HEK293 (cell line): Measurements from ENCODE around the gene CDO1.

Experiments
- CTCF ChIA-PET: fragments of 350-600 bp; formaldehyde crosslinking; extraction: SDS; loops from one replicate; lab custom pipeline; 2021; ENCODE audit warnings: antibody characterized with exemption; lab: Yijun Ruan, JAX
- POLR2A ChIA-PET: fragments of 300-600 bp; formaldehyde crosslinking; extraction: SDS; loops from one replicate; lab custom pipeline; 2020; ENCODE audit warnings: antibody characterized with exemption, inconsistent platforms; lab: Yijun Ruan, JAX
- H3K27ac ChIP-seq: fragments of 200-500 bp; sonication (Bioruptor generic); 2 replicates; pipeline ENCODE4 v1.5.1; 2014; ENCODE audit warnings: low read depth, low read length, control low read depth, inconsistent platforms; ENCODE audit errors: extremely low read depth
- H3K36me3 ChIP-seq, 2 experiments: fragments of 200-500 bp in 1 of 2; sonication (Bioruptor generic) in 1 of 2; 1 replicate in 1 of 2; 2 replicates in 1 of 2; pipeline ENCODE4 v1.5.1; 2014 to 2017; ENCODE audit warnings: inconsistent platforms in 2 of 2, low read length in 2 of 2; ENCODE audit not compliant: control insufficient read depth in 2 of 2, insufficient read depth in 1 of 2
- H3K4me1 ChIP-seq: fragments of 200-500 bp; sonication (Bioruptor generic); 2 replicates; pipeline ENCODE4 v1.5.1; 2014; ENCODE audit warnings: mild to moderate bottlenecking, low read length, inconsistent platforms; ENCODE audit not compliant: control insufficient read depth, insufficient read depth
- H3K4me3 ChIP-seq: 2 replicates; pipeline ENCODE4 v1.5.1; 2011; ENCODE audit warnings: low read depth, mild to moderate bottlenecking, control low read depth, low read length, moderate library complexity
- H3K9me3 ChIP-seq: fragments of 200-500 bp; sonication (Bioruptor generic); 2 replicates; pipeline ENCODE4 v1.5.1; 2014; ENCODE audit warnings: low read depth, low read length, inconsistent platforms; ENCODE audit not compliant: control insufficient read depth, insufficient read depth
- MEIS1 ChIP-seq: sonication (generic); formaldehyde crosslinking; IDR thresholded peaks from 2 replicates; pipeline ENCODE4 v1.8.1; 2022; ENCODE audit warnings: missing genetic modification reagents, mild to moderate bottlenecking, borderline replicate concordance
- MYNN ChIP-seq: fragments of 450-650 bp; formaldehyde crosslinking; IDR thresholded peaks from 2 replicates; pipeline ENCODE4 v1.5.1; 2016; ENCODE audit warnings: missing biosample characterization, missing genetic modification characterization, borderline replicate concordance
- PRDM1 ChIP-seq: fragments of 450-650 bp; formaldehyde crosslinking; IDR thresholded peaks from 2 replicates; pipeline ENCODE4; 2016; ENCODE audit warnings: missing biosample characterization, missing genetic modification characterization
- SCRT1 ChIP-seq: fragments of 450-650 bp; formaldehyde crosslinking; IDR thresholded peaks from 2 replicates; pipeline ENCODE4 v1.5.1; 2016; ENCODE audit warnings: missing biosample characterization, missing genetic modification characterization, borderline replicate concordance
- SP7 ChIP-seq: fragments of 450-650 bp; formaldehyde crosslinking; IDR thresholded peaks from 2 replicates; pipeline ENCODE4 v1.5.1; 2016; ENCODE audit warnings: missing biosample characterization, missing genetic modification characterization
- YY1 ChIP-seq: fragments of 450-650 bp; formaldehyde crosslinking; IDR thresholded peaks from 2 replicates; pipeline ENCODE4 v1.5.1; 2018; ENCODE audit warnings: missing biosample characterization, missing genetic modification characterization
- ZBTB17 ChIP-seq: fragments of 450-650 bp; formaldehyde crosslinking; IDR thresholded peaks from 2 replicates; pipeline ENCODE4 v1.5.1; 2016; ENCODE audit warnings: missing biosample characterization, missing genetic modification characterization
- ZNF146 ChIP-seq: fragments of 450-650 bp; formaldehyde crosslinking; IDR thresholded peaks from 2 replicates; pipeline ENCODE4 v1.5.1; 2016; ENCODE audit warnings: missing biosample characterization, missing genetic modification characterization
- ZNF155 ChIP-seq: fragments of 450-650 bp; formaldehyde crosslinking; IDR thresholded peaks from 2 replicates; pipeline ENCODE4 v1.5.1; 2016; ENCODE audit warnings: missing biosample characterization, missing genetic modification characterization
- ZNF221 ChIP-seq: fragments of 450-650 bp; formaldehyde crosslinking; IDR thresholded peaks from 2 replicates; pipeline ENCODE4 v1.5.1; 2017; ENCODE audit warnings: missing biosample characterization, missing genetic modification characterization, borderline replicate concordance
- ZNF501 ChIP-seq: fragments of 450-650 bp; formaldehyde crosslinking; IDR thresholded peaks from 2 replicates; pipeline ENCODE4 v1.5.1; 2016; ENCODE audit warnings: missing biosample characterization, missing genetic modification characterization
- ZNF610 ChIP-seq: fragments of 450-650 bp; formaldehyde crosslinking; IDR thresholded peaks from 2 replicates; pipeline ENCODE4 v1.5.1; 2016; ENCODE audit warnings: missing biosample characterization, missing genetic modification characterization, borderline replicate concordance
- ZNF621 ChIP-seq: fragments of 450-650 bp; formaldehyde crosslinking; IDR thresholded peaks from 2 replicates; pipeline ENCODE4 v1.5.1; 2017; ENCODE audit warnings: missing biosample characterization, missing genetic modification characterization
- ZNF645 ChIP-seq: fragments of 450-650 bp; formaldehyde crosslinking; IDR thresholded peaks from 2 replicates; pipeline ENCODE4; 2016; ENCODE audit warnings: missing biosample characterization, missing genetic modification characterization
- ZNF670 ChIP-seq: fragments of 450-650 bp; formaldehyde crosslinking; IDR thresholded peaks from 2 replicates; pipeline ENCODE4 v1.5.1; 2016; ENCODE audit warnings: missing biosample characterization, missing genetic modification characterization, low read depth
- ZNF707 ChIP-seq: fragments of 450-650 bp; formaldehyde crosslinking; IDR thresholded peaks from 2 replicates; pipeline ENCODE4 v1.5.1; 2016; ENCODE audit warnings: missing biosample characterization, missing genetic modification characterization
- ZNF785 ChIP-seq: fragments of 450-650 bp; formaldehyde crosslinking; IDR thresholded peaks from 2 replicates; pipeline ENCODE4 v1.5.1; 2016; ENCODE audit warnings: missing biosample characterization, missing genetic modification characterization
- ZNF830 ChIP-seq: fragments of 450-650 bp; IDR thresholded peaks from 2 replicates; pipeline ENCODE4 v1.5.0; 2018; ENCODE audit warnings: missing biosample characterization, missing genetic modification characterization, low read depth, mild to moderate bottlenecking, moderate library complexity
- ZNF837 ChIP-seq: fragments of 450-650 bp; formaldehyde crosslinking; IDR thresholded peaks from 2 replicates; pipeline ENCODE4 v1.5.1; 2016; ENCODE audit warnings: missing biosample characterization, missing genetic modification characterization
- ZSCAN23 ChIP-seq: fragments of 450-650 bp; formaldehyde crosslinking; IDR thresholded peaks from 2 replicates; pipeline ENCODE4 v1.5.1; 2016; ENCODE audit warnings: missing biosample characterization, missing genetic modification characterization
- TF ChIP-seq, protein P1 (sequence below): fragments of 450-650 bp; formaldehyde crosslinking; IDR thresholded peaks from 2 replicates; pipeline ENCODE4 v1.5.1; 2016; ENCODE audit warnings: missing biosample characterization, missing genetic modification characterization, low read depth
- TF ChIP-seq, protein P2 (sequence below): fragments of 450-650 bp; formaldehyde crosslinking; IDR thresholded peaks from 2 replicates; pipeline ENCODE4 v1.5.1; 2017; ENCODE audit warnings: missing biosample characterization, mild to moderate bottlenecking, missing genetic modification characterization, moderate library complexity

CDO1 gene

DNA sequence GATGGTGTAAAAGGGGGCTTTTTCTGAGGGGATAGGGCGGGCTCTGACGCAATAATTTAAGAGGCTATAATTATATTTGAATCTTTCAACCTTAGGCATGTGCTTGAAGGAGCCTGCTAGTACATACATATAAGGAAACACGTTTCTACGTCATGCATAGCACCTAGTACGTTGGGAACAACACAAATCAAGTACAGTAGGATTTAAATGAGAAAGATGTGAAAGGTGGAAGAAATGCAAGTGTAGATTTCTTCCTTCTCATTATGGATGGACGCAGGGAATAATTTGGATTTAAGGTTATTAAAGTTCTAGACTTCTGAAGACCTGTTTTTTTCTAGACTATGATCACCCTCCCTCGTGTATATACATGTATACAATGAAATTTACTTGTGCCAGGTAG lies 927 bp upstream of the CDO1 start:
- no peak overlapping the region for H3K27ac ChIP-seq
- 0 out of 2 replicates have a peak, but pooled peaks cover 2% of the 10 kb centered on the region for H3K4me1 ChIP-seq
- POLR2A ChIA-PET = no interaction called here
- H3K4me3 ChIP-seq = no peak overlapping the region
- no peaks in the 10 kb centered on the region for H3K36me3 ChIP-seq
- CTCF ChIA-PET = no interaction called here
- H3K9me3 ChIP-seq = no peaks in the 10 kb centered on the region
- TF ChIP-seq ZNF645 (no peak), ZNF670 (no peak), ZNF610 (no peak), ZSCAN23 (tag by site-specific recombination) (no peak), SP7 (no peak), ZNF785 (tag by site-specific recombination) (no peak), ZNF707 (tag by site-specific recombination) (no peak), ZNF155 (tag by site-specific recombination) (no peak), SCRT1 (tag by site-specific recombination) (no peak), MYNN (tag by site-specific recombination) (no peak), ZBTB17 (tag by site-specific recombination) (no peak)

DNA sequence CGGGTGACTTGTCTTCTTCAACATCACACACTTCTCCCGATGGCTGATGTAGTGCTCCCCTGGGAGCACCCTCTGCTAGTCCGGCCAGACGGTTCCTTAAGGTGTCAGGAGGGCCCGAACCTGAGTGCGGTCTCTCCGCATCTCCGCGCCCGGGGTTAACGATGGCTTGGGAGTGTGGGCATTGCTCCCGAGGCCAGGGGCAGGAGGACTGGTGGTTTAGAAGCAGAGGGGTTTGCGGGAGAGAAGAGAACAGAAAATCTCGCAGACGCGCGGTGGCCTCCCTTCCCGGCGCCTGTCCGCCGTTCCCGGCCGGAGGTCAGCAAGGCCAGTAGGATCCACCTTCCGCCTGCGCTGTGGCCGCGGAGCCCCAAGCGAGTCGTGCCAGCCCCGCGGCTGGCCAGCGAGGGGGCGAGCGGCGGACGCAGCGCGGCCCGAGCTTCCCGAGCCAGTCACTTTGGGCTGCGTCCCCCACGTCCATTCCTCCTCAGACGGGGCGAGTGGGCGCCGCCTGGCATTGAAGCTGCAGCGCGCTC lies 700 bp downstream of the CDO1 start:
- Histone ChIP-seq H3K27ac (peak overlapping the region; percentile 91), H3K4me3 (peak overlapping the region; percentile 57)
- CTCF ChIA-PET = no interaction called here
- POLR2A ChIA-PET = interaction anchor here (0.6 to 1.3 kb wide), 5 partner anchors 16 to 214 kb away, joined by 3 to 12 read pairs (median 3); partner anchors contain the start of genes AP3S1 and ATG12
- TF ChIP-seq, protein P1, sequence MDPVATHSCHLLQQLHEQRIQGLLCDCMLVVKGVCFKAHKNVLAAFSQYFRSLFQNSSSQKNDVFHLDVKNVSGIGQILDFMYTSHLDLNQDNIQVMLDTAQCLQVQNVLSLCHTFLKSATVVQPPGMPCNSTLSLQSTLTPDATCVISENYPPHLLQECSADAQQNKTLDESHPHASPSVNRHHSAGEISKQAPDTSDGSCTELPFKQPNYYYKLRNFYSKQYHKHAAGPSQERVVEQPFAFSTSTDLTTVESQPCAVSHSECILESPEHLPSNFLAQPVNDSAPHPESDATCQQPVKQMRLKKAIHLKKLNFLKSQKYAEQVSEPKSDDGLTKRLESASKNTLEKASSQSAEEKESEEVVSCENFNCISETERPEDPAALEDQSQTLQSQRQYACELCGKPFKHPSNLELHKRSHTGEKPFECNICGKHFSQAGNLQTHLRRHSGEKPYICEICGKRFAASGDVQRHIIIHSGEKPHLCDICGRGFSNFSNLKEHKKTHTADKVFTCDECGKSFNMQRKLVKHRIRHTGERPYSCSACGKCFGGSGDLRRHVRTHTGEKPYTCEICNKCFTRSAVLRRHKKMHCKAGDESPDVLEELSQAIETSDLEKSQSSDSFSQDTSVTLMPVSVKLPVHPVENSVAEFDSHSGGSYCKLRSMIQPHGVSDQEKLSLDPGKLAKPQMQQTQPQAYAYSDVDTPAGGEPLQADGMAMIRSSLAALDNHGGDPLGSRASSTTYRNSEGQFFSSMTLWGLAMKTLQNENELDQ (tag by site-specific recombination) = no peak
- TF ChIP-seq ZNF837 (no peak), ZNF221 (no peak), MEIS1 (CRISPR knock-in tag) (no peak), ZNF501 (tag by site-specific recombination) (no peak), YY1 (tag by site-specific recombination) (no peak), ZNF621 (no peak), ZNF146 (tag by site-specific recombination) (no peak), ZNF610 (no peak), ZNF830 (tag by site-specific recombination) (no peak)
- TF ChIP-seq, all 188 proteins: peak for 0
- Histone ChIP-seq H3K4me1 (0 out of 2 replicates have a peak, but pooled peaks cover 2% of the 10 kb centered on the region), H3K36me3 (no peaks in the 10 kb centered on the region), H3K9me3 (no peaks in the 10 kb centered on the region)

DNA sequence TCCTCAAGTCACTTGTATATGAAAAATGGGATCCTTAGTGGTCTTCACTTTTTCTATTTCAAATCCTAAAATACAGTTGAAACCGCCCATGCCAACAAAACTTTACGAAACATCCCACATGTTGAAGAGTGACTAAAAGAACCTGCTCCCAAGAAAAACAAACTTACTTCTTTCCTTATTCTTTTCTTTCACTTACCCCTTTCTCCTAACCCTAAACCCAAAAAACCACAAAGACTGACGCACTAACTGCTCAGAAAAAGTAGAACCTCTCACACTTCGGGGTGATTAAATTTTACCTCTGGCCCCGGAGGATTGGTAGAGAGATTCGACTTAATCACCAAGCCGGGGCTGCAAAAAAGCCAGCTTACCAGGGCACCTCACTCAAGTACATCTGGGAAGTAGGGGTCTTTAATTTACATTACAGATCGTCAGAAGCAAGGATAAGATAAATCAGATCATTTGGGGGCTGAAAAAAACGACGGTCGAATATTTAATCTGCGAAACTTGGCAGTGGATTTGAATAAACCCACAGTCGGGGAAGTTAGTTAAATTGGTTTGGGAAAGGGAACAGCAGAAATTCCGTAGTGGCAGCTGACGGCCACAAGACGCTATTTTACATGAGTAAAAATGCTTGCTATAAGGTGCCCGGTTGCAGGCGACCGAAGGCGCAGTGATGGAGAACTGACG lies 1.3 kb downstream of the CDO1 start:
- no peaks in the 10 kb centered on the region for H3K9me3 ChIP-seq
- peak overlapping the region; percentile 91; the same call in 1 of the 2 replicates for H3K27ac ChIP-seq
- TF ChIP-seq, protein P2, sequence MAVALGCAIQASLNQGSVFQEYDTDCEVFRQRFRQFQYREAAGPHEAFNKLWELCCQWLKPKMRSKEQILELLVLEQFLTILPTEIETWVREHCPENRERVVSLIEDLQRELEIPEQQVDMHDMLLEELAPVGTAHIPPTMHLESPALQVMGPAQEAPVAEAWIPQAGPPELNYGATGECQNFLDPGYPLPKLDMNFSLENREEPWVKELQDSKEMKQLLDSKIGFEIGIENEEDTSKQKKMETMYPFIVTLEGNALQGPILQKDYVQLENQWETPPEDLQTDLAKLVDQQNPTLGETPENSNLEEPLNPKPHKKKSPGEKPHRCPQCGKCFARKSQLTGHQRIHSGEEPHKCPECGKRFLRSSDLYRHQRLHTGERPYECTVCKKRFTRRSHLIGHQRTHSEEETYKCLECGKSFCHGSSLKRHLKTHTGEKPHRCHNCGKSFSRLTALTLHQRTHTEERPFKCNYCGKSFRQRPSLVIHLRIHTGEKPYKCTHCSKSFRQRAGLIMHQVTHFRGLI (tag by site-specific recombination) = no peak
- TF ChIP-seq PRDM1 (tag by site-specific recombination) = peak; percentile 41; the same call in 1 of the 2 replicates
- ChIA-PET POLR2A (no interaction called here), CTCF (no interaction called here)
- H3K4me1 ChIP-seq = 0 out of 2 replicates have a peak, but pooled peaks cover 2% of the 10 kb centered on the region
- H3K4me3 ChIP-seq = peak overlapping the region; percentile 57
- no peaks in the 10 kb centered on the region for H3K36me3 ChIP-seq
